Right lobe of liver (tissue), 6 donors: ENCODE data around the gene HOXB6. TPM values are rescaled to one million over a fixed set of nuclear protein-coding genes. Genes with fewer than 3 reads are reported as not detected.

ENCODE experiments used
- ATAC-seq, 4 donors: fragments of 200-7000 bp; cut with Tn5 transposase; one replicate each; pipeline ENCODE4 v1.9.1; 2020; ENCODE audit warnings: mild to moderate bottlenecking in 4 of 4, moderate library complexity in 4 of 4
- DNase-seq, 3 donors: peaks; one replicate each; pipeline ENCODE4 v3.0.0-alpha.2; 2020
- H3K27ac ChIP-seq, 3 donors: fragments of 200-600 bp; one replicate each; pipeline ENCODE4 v1.8.0; 2022
- H3K27me3 ChIP-seq, 2 donors: fragments of 200-600 bp; one replicate each; pipeline ENCODE4 v1.8.0; 2022
- H3K36me3 ChIP-seq, 4 donors: fragments of 200-600 bp; sonication (generic) in 1 of 4; one replicate each; pipeline versions ENCODE4 v1.5.1 to v1.8.0; 2017 to 2022; ENCODE audit warnings: control low read depth in 1 of 4
- H3K4me1 ChIP-seq, 4 donors: fragments of 200-600 bp; sonication (generic) in 1 of 4; one replicate each; pipeline versions ENCODE4 v1.5.1 to v1.8.0; 2017 to 2022; ENCODE audit warnings: control low read depth in 1 of 4
- H3K4me3 ChIP-seq, 3 donors: fragments of 200-600 bp; one replicate each; pipeline ENCODE4 v1.8.0; 2022
- H3K9me3 ChIP-seq, 4 donors: fragments of 200-600 bp; sonication (generic) in 1 of 4; one replicate each; pipeline versions ENCODE4 v1.5.1 to v1.8.0; 2017 to 2022; ENCODE audit warnings: control low read depth in 1 of 4
- CTCF ChIP-seq, 4 donors: fragments of 200-600 bp in 3 of 4; fragments of 450-650 bp in 1 of 4; IDR thresholded peaks; one replicate each; pipeline versions ENCODE4 v1.5.1 to v1.8.0; 2016 to 2022; ENCODE audit warnings: antibody characterized with exemption in 4 of 4, mild to moderate bottlenecking in 2 of 4
- POLR2A ChIP-seq: fragments of 450-650 bp; IDR thresholded peaks from one replicate; pipeline ENCODE4 v1.6.1; 2017; ENCODE audit warnings: antibody characterized with exemption, mild to moderate bottlenecking
- WGBS: methylation state at CpG from one replicate; pipeline ENCODE4 v1.1.6; 2018; ENCODE audit warnings: low coverage, low lambda C conversion rate; ENCODE audit not compliant: insufficient coverage; ENCODE audit errors: missing lambda C conversion rate; 5-methylcytosine and 5-hydroxymethylcytosine counted together
- intact Hi-C, 2 donors: fragments of 100-400 bp; cut with DNase I; formaldehyde crosslinking; loops; one replicate each; pipeline versions ENCODE4 v1.11.2 to v1.14.1; 2022
- total RNA-seq, 6 experiments: library from RNA; depleted of rRNA in 2 of 6; stranded (reverse); fragments of >200 nt in 2 of 6; fragmentation: NEBNext Ultra II Directional in 3 of 6; extraction: Animal tissue kit (Norgen Biotek cat#: 25700) in 3 of 6; gene quantifications; one replicate each; pipeline versions ENCODE4 v1.1.0 to v1.2.4, GENCODE V29; 2016 to 2023
- donor health status: DM: no; HTN: yes; CAD: no.
- donor health status: DM: no; HTN: no; CAD: no.
- donor health status: DM: no; HTN: no; CAD: no.
- donor health status: DM: no; HTN: yes; CAD: no.
- donor health status: DM: no; HTN: yes; CAD: no.

Gene HOXB6
- total RNA-seq, 6 experiments from 2014 or later, result 0.18 to 0.83 (median 0.56) TPM

GRCh38 chr17:48601539-48602425 is 3.0 kb downstream of the HOXB6 start:
- DNase-seq (no peak), ATAC-seq (peak in 2 of 4 donors; percentile 6 to 45)
- WGBS, result 10% methylated on average over 23 of the region's 35 CpGs
- Histone ChIP-seq H3K4me1 (peaks cover 0 to 23% (median 0%) of the 10 kb centered on the region in 4 donors), H3K27ac (no peak overlapping the region), H3K9me3 (no peaks in the 10 kb centered on the region), H3K36me3 (no peaks in the 10 kb centered on the region), H3K27me3 (peaks cover 6 to 71% of the 10 kb centered on the region in 2 donors), H3K4me3 (no peak overlapping the region)
- TF ChIP-seq POLR2A (no peak), CTCF (IDR thresholded peaks at IDR 0.05) (no peak)
- intact Hi-C loops, result no loop called here

DNA sequence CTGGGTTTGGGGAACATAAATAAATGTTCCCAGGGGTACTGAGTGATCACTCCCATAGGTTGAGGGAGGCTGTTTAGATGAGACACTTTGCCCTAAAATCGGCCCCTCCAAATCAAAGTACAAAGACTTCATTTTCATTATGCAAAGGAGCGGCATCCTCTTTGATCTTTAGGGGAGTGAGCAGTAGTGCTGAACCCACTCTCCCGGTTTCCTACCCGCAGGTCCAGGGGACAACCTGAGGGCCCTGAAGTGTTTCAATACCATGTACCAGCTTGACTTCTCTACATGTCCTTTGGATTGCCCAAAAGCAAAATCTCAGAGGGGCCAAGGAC is 3.6 kb downstream of the HOXB6 start:
- H3K27me3 ChIP-seq, result peaks cover 6 to 65% of the 10 kb centered on the region in 2 donors
- DNase-seq, result no peak
- no peak overlapping the region for H3K4me3 ChIP-seq
- no peak for ATAC-seq
- intact Hi-C loops, result no loop called here
- H3K9me3 ChIP-seq, result no peaks in the 10 kb centered on the region
- no peaks in the 10 kb centered on the region for H3K36me3 ChIP-seq
- no peak for TF ChIP-seq POLR2A
- no peak for TF ChIP-seq CTCF (IDR thresholded peaks at IDR 0.05)
- peaks cover 0 to 23% (median 0%) of the 10 kb centered on the region in 4 donors for H3K4me1 ChIP-seq
- WGBS, result 26% methylated on average over 4 of the region's 4 CpGs
- no peak overlapping the region for H3K27ac ChIP-seq

GRCh38 chr17:48600244-48601098 is 4.3 kb downstream of the HOXB6 start:
- DNase-seq (no peak), ATAC-seq (no peak)
- Histone ChIP-seq H3K27ac (no peak overlapping the region), H3K36me3 (no peaks in the 10 kb centered on the region), H3K4me3 (no peak overlapping the region), H3K9me3 (no peaks in the 10 kb centered on the region), H3K27me3 (peaks cover 4 to 59% of the 10 kb centered on the region in 2 donors), H3K4me1 (peaks cover 0 to 23% (median 0%) of the 10 kb centered on the region in 4 donors)
- TF ChIP-seq CTCF (IDR thresholded peaks at IDR 0.05) (no peak), POLR2A (no peak)
- 53% methylated on average over 10 of the region's 17 CpGs for WGBS
- intact Hi-C loops, result no loop called here

DNA sequence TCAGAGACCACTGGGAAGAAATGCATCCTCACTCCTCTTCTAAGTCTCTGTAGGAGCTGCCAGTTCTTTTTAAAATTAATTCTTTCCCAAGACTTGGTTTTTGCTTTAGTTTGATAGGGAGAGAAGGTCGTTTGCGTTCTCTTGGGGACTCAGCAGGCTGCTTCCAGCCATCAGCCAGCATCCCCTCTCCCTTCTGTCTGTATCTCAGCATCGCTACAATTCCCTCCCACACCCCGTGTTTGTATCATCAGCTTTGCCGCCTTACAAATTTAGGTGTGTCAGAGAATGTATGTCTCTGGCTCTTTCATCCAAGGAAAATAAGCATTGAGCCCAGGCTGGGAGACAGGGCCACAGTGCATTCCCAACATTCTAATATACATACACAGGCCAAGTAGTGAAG is 5.4 kb downstream of the HOXB6 start:
- no peak overlapping the region for H3K27ac ChIP-seq
- H3K9me3 ChIP-seq, result no peaks in the 10 kb centered on the region
- WGBS, result 60% methylated on average over 5 of the region's 5 CpGs
- TF ChIP-seq CTCF (IDR thresholded peaks at IDR 0.05) (no peak), POLR2A (no peak)
- peaks cover 0 to 49% of the 10 kb centered on the region in 2 donors for H3K27me3 ChIP-seq
- no peaks in the 10 kb centered on the region for H3K36me3 ChIP-seq
- intact Hi-C loops, result no loop called here
- H3K4me1 ChIP-seq, result peaks cover 0 to 23% (median 0%) of the 10 kb centered on the region in 4 donors
- ATAC-seq (no peak), DNase-seq (no peak)
- no peak overlapping the region for H3K4me3 ChIP-seq
